ENCODE measurements around the gene COMMD7. TPM values are rescaled to one million over a fixed set of nuclear protein-coding genes. Genes with fewer than 3 reads are reported as not detected.

Gene COMMD7
- total RNA-seq, 1 donor from 2014 or later, result 37.9 TPM

- no peak overlapping the region for H3K4me3 Mint-ChIP-seq
- H3K4me1 Mint-ChIP-seq, result peaks cover 4% of the 10 kb centered on the region
- intact Hi-C loops (cut with micrococcal nuclease), result no loop called here
- no peaks in the 10 kb centered on the region for H3K27me3 Mint-ChIP-seq
- no peak for ATAC-seq (ENCODE audit: low read depth)
- CTCF ChIA-PET, result no interaction called here
- POLR2A ChIA-PET, result no interaction called here
- DNase-seq, result no peak
- no peaks in the 10 kb centered on the region for H3K36me3 Mint-ChIP-seq (ENCODE audit: low read depth)
- no peaks in the 10 kb centered on the region for H3K9me3 Mint-ChIP-seq
- no peak overlapping the region for H3K27ac Mint-ChIP-seq
- no peak for TF ChIP-seq CTCF (IDR thresholded peaks at IDR 0.05)
Measured at GRCh38 chr20:32780749-32781655, 37.7 kb upstream of the COMMD7 start.

- H3K9me3 Mint-ChIP-seq, result no peaks in the 10 kb centered on the region
- H3K4me1 Mint-ChIP-seq, result peaks cover 4% of the 10 kb centered on the region
- H3K27ac Mint-ChIP-seq, result no peak overlapping the region
- ChIA-PET CTCF (no interaction called here), POLR2A (no interaction called here)
- no peaks in the 10 kb centered on the region for H3K36me3 Mint-ChIP-seq (ENCODE audit: low read depth)
- DNase-seq, result no peak
- no peak for ATAC-seq (ENCODE audit: low read depth)
- intact Hi-C loops (cut with micrococcal nuclease), result no loop called here
- no peak overlapping the region for H3K4me3 Mint-ChIP-seq
- no peak for TF ChIP-seq CTCF (IDR thresholded peaks at IDR 0.05)
- H3K27me3 Mint-ChIP-seq, result no peaks in the 10 kb centered on the region
Measured at GRCh38 chr20:32780278-32780677, 37.0 kb upstream of the COMMD7 start.

GRCh38 chr20:32779500-32780211 is 36.4 kb upstream of the COMMD7 start:
- POLR2A ChIA-PET, result interaction anchor here (1.1 to 1.7 kb wide), 2 partner anchors 106 to 258 kb away, joined by 3 to 8 read pairs; partner anchors contain the start of gene C20orf203
- H3K9me3 Mint-ChIP-seq, result no peaks in the 10 kb centered on the region

GRCh38 chr20:32777177-32777956 is 34.1 kb upstream of the COMMD7 start:
- DNase-seq (no peak), ATAC-seq (ENCODE audit: low read depth) (no peak)
- POLR2A ChIA-PET, result interaction anchor here (0.6 to 1.1 kb wide), 2 partner anchors 34 to 103 kb away, joined by 3 to 6 read pairs; partner anchors contain the start of gene COMMD7
- Mint-ChIP-seq H3K9me3 (no peaks in the 10 kb centered on the region), H3K27me3 (no peaks in the 10 kb centered on the region), H3K36me3 (ENCODE audit: low read depth) (no peaks in the 10 kb centered on the region), H3K27ac (no peak overlapping the region), H3K4me1 (peaks cover 4% of the 10 kb centered on the region), H3K4me3 (no peak overlapping the region)
- CTCF ChIA-PET, result interaction anchor here (0.7 to 3.6 kb wide), 10 partner anchors 8 to 254 kb away, joined by 3 to 78 read pairs (median 8); partner anchors contain the start of gene C20orf203
- no peak for TF ChIP-seq CTCF (IDR thresholded peaks at IDR 0.05)
- intact Hi-C loops (cut with micrococcal nuclease), result loop anchor here (5.0 kb wide), 1 partner anchor 35 kb away; the partner anchor contains the start of gene COMMD7

More at GRCh38 chr20:32779500-32780211, 36.4 kb upstream of the COMMD7 start:
- CTCF ChIA-PET, result interaction anchor here (1.2 to 3.6 kb wide), 5 partner anchors 13 to 272 kb away, joined by 3 to 78 read pairs (median 7); partner anchors contain the start of gene C20orf203
- intact Hi-C loops (cut with micrococcal nuclease), result loop anchor here (2.0 to 5.0 kb wide), 3 partner anchors 37 to 957 kb away; partner anchors contain the start of gene COMMD7
- ATAC-seq (ENCODE audit: low read depth) (no peak), DNase-seq (no peak)
- H3K4me3 Mint-ChIP-seq, result no peak overlapping the region
- no peak for TF ChIP-seq CTCF (IDR thresholded peaks at IDR 0.05)
- no peaks in the 10 kb centered on the region for H3K36me3 Mint-ChIP-seq (ENCODE audit: low read depth)
- H3K4me1 Mint-ChIP-seq, result peaks cover 4% of the 10 kb centered on the region
- H3K27ac Mint-ChIP-seq, result no peak overlapping the region
- H3K27me3 Mint-ChIP-seq, result no peaks in the 10 kb centered on the region
